MM.1S (cell line): ENCODE results near the gene RTF1.
"Not testable (repeated sequence)": the region's sequence is repeated elsewhere in the genome, so short reads cannot be mapped to it uniquely, and the experiment has no call there.

Experiments
- DNase-seq: peaks from one replicate; pipeline ENCODE4 v3.0.0-alpha.2; 2015
- H2AFZ ChIP-seq: fragments of 300-600 bp; sonication (generic); 2 replicates; pipeline ENCODE4 v1.6.0; 2016; ENCODE audit warnings: antibody characterized with exemption, low read length
- H3F3A ChIP-seq: fragments of 300-600 bp; sonication (generic); 2 replicates; pipeline ENCODE4 v1.6.1; 2016; ENCODE audit warnings: mild to moderate bottlenecking, antibody characterized with exemption, low read length, moderate library complexity, mixed read lengths; ENCODE audit not compliant: insufficient read depth
- H3K27ac ChIP-seq: fragments of 300-600 bp; sonication (generic); 2 replicates; pipeline ENCODE4 v1.5.1; 2016; ENCODE audit warnings: mild to moderate bottlenecking, low read length
- H3K27me3 ChIP-seq: fragments of 300-600 bp; sonication (generic); replicated peaks from 2 replicates; pipeline ENCODE4 v1.6.0; 2016; ENCODE audit warnings: low read length; ENCODE audit not compliant: insufficient read depth
- H3K36me3 ChIP-seq: fragments of 300-600 bp; sonication (generic); replicated peaks from 2 replicates; pipeline ENCODE4 v1.6.1; 2016; ENCODE audit warnings: mild to moderate bottlenecking, low read length, mixed read lengths; ENCODE audit not compliant: insufficient read depth
- H3K4me1 ChIP-seq: fragments of 300-600 bp; sonication (generic); 2 replicates; pipeline ENCODE4 v1.6.1; 2016; ENCODE audit warnings: low read length, mixed read lengths
- H3K4me2 ChIP-seq: fragments of 300-600 bp; sonication (generic); 2 replicates; pipeline ENCODE4 v1.6.0; 2016; ENCODE audit warnings: low read depth, low read length
- H3K4me3 ChIP-seq: fragments of 300-600 bp; sonication (generic); 2 replicates; pipeline ENCODE4 v1.5.1; 2016; ENCODE audit warnings: low read length, mixed read lengths
- H3K79me2 ChIP-seq: fragments of 300-600 bp; sonication (generic); 2 replicates; pipeline ENCODE4 v1.6.1; 2016; ENCODE audit warnings: mixed run types, low read length, mixed read lengths
- H3K9ac ChIP-seq: fragments of 300-600 bp; sonication (generic); 2 replicates; pipeline ENCODE4 v1.6.1; 2016; ENCODE audit warnings: low read length, mixed read lengths
- H3K9me2 ChIP-seq: fragments of 300-600 bp; sonication (generic); replicated peaks from 2 replicates; pipeline ENCODE4 v1.6.1; 2016; ENCODE audit warnings: mild to moderate bottlenecking, low read length, mixed read lengths; ENCODE audit not compliant: insufficient read depth
- H3K9me3 ChIP-seq: fragments of 300-600 bp; sonication (generic); replicated peaks from 2 replicates; pipeline ENCODE4 v1.6.1; 2016; ENCODE audit warnings: mild to moderate bottlenecking, low read length, mixed read lengths; ENCODE audit not compliant: insufficient read depth
- H4K20me1 ChIP-seq: fragments of 300-600 bp; sonication (generic); 2 replicates; pipeline ENCODE4 v1.6.1; 2016; ENCODE audit warnings: mild to moderate bottlenecking, low read length, moderate library complexity, mixed read lengths; ENCODE audit not compliant: insufficient read depth
- CTCF ChIP-seq: fragments of 300-600 bp; sonication (generic); IDR thresholded peaks from 2 replicates; pipeline ENCODE4 v1.5.1; 2016; ENCODE audit warnings: antibody characterized with exemption, low read length, mixed read lengths
- EZH2 ChIP-seq: fragments of 300-600 bp; sonication (generic); optimal IDR thresholded peaks from 2 replicates; pipeline ENCODE3; 2017; ENCODE audit warnings: low read depth, mild to moderate bottlenecking, antibody characterized with exemption, low read length, mixed read lengths
- EZH2phosphoT487 ChIP-seq: fragments of 300-600 bp; sonication (generic); IDR thresholded peaks from 2 replicates; pipeline ENCODE4 v1.6.1; 2018; ENCODE audit warnings: antibody characterized with exemption, low read length

RTF1 gene

DNA sequence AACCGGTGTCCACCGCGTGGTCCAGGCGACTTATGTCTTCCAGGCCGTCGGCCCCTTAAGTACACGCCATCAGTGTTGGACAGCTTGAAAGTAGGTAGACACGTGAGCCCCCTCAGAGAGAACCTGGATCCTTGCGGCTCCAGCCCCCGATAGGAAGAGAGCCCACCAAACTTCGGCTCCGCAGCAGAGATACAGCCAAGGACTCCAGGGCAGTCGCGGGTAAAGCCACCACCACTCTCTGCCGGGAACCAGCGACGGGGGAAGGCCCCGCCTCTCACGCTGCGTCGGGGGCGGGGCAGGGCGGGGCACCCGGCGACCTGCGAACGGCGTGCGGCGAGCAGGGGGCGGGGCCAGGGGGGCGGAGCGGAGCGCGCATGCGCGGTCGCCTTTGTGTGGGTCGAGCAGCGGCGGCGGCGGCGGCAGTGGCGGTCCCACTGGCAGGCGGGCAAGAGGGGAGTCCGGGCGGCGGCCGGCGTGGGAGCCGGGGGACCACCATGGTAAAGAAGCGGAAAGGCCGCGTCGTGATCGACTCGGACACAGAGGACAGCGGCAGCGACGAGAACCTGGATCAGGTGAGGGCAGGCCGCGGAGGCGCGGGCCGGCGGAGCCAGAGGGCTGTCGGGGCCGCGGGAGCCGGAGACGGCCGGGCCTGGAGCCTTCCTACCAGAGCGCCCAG, at the start of gene RTF1:
RTF1 (plus strand) TSS at position 354 of the 676 bp plus-strand sequence; CDS start at position 375, 21 bp downstream.
- 0 out of 2 replicates have a peak, but pooled peaks cover 4% of the 10 kb centered on the region for H4K20me1 ChIP-seq
- H3K4me2 ChIP-seq: peak within 1 kb of the TSS; percentile 81
- no peaks in the 10 kb centered on the region for H3F3A ChIP-seq
- no peak for TF ChIP-seq EZH2
- peak within 1 kb of the TSS; percentile 77 for H3K9ac ChIP-seq
- H3K4me3 ChIP-seq: peak within 1 kb of the TSS; percentile 87
- no peaks in the 10 kb centered on the region for H3K9me2 ChIP-seq
- H3K27me3 ChIP-seq: no peaks in the 10 kb centered on the region
- H3K4me1 ChIP-seq: no peaks in the 10 kb centered on the region
- H3K79me2 ChIP-seq: peaks cover 62% of the 10 kb centered on the region
- H3K9me3 ChIP-seq: no peaks in the 10 kb centered on the region
- no peaks in the 10 kb centered on the region for H3K36me3 ChIP-seq
- H2AFZ ChIP-seq: peak within 1 kb of the TSS; percentile 79
- peak within 1 kb of the TSS; percentile 3; the same call in 1 of the 2 replicates for H3K27ac ChIP-seq
- DNase-seq: peak; percentile 93

DNA sequence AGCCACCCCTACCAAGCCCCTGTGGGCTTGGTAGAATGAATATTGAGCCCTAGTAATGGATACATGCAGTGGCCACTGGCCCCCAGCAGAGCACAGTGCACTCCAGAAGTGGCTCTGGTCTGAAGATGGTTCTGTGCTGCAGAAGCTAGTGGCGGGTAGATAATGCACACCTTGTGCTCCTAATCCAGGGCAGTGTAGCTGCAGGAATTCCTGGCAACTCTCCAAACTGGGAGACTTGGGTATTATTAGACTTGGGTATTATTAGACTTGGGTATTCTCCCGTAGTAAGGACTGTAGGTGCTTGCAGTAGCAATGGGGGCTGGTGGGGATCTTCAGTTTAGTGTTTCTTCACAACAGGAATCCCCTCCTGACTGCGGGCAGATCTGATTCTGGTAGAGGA, 49.5 kb upstream of the RTF1 start:
- no peak overlapping the region for H3K4me3 ChIP-seq
- H3K79me2 ChIP-seq: peaks cover 54% of the 10 kb centered on the region
- no peak overlapping the region for H2AFZ ChIP-seq
- H3K9ac ChIP-seq: no peak overlapping the region
- H3F3A ChIP-seq: no peaks in the 10 kb centered on the region
- no peaks in the 10 kb centered on the region for H3K9me2 ChIP-seq
- H4K20me1 ChIP-seq: no peaks in the 10 kb centered on the region
- H3K4me2 ChIP-seq: no peak overlapping the region
- peaks cover 16% of the 10 kb centered on the region for H3K36me3 ChIP-seq
- TF ChIP-seq EZH2 (no peak), CTCF (no peak), EZH2phosphoT487 (no peak)
- H3K27ac ChIP-seq: no peak overlapping the region
- H3K27me3 ChIP-seq: no peaks in the 10 kb centered on the region
- H3K9me3 ChIP-seq: no peaks in the 10 kb centered on the region
- H3K4me1 ChIP-seq: no peaks in the 10 kb centered on the region
- no peak for DNase-seq

DNA sequence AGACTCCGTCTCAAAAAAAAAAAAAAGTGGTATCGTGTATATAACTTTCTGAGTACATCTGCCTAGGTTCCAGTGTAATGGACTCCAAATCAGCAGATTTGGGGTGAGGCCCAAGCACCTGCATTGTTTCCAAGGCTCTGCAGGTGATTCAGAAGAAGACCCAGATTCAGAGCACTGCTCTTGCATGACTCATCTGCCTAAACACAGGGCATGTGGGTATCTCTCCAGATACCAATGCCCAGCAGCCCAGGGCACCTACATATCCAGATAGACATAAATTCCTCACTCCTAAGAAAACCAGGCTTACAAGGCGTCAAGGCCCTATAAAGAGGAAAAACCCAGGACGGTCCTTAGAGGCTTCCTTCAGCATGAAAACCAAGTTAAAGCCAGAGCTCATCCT, 38.9 kb upstream of the RTF1 start:
- peaks cover 5% of the 10 kb centered on the region for H3F3A ChIP-seq
- 0 out of 2 replicates have a peak, but pooled peaks cover 2% of the 10 kb centered on the region for H3K79me2 ChIP-seq
- no peak overlapping the region for H3K4me3 ChIP-seq
- peaks cover 22% of the 10 kb centered on the region for H3K36me3 ChIP-seq
- DNase-seq: no peak
- no peak for TF ChIP-seq CTCF
- TF ChIP-seq EZH2: no peak
- no peak for TF ChIP-seq EZH2phosphoT487
- H3K27me3 ChIP-seq: no peaks in the 10 kb centered on the region
- H3K9ac ChIP-seq: no peak overlapping the region
- no peak overlapping the region for H3K4me2 ChIP-seq
- no peak overlapping the region for H3K27ac ChIP-seq
- H2AFZ ChIP-seq: no peak overlapping the region
- no peaks in the 10 kb centered on the region for H3K4me1 ChIP-seq
- H4K20me1 ChIP-seq: no peaks in the 10 kb centered on the region
- no peaks in the 10 kb centered on the region for H3K9me3 ChIP-seq
- H3K9me2 ChIP-seq: no peaks in the 10 kb centered on the region

DNA sequence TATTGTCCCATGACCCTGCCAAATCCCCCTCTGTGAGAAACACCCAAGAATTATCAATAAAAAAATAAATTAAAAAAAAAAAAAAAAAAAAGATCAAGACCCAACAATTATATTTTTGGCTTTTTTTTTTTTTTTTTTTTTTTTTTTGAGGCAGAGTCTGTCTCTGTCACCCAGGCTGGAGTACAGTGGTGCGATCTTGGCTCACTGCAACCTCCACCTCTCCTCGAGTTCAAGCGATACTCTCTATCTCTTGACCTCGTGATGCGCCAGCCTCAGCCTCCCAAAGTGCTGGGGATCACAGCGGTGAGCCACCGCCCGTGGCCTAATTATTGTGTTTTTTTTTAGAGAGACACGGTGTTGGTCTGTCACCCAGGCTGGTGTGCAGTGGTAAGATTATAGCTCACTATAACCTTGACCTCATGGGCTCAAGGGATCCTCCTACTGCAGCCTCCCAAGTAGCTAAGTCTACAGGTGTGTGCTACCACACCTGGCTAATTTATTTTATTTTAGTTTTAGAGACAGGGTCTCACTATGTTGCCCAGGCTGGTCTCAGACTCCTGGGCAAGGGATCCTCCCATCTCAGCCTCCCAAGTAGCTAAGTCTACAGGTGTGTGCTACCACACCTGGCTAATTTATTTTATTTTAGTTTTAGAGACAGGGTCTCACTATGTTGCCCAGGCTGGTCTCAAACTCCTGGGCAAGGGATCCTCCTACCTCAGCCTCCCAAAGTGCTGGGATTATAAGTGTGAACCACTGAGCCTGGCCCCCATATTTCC, 32.7 kb upstream of the RTF1 start:
- H3K79me2 ChIP-seq, H3K27me3 ChIP-seq, H3K9me2 ChIP-seq, H4K20me1 ChIP-seq, H3K4me2 ChIP-seq, H2AFZ ChIP-seq, H3F3A ChIP-seq, H3K9me3 ChIP-seq, H3K4me1 ChIP-seq, H3K4me3 ChIP-seq, DNase-seq, H3K9ac ChIP-seq, H3K27ac ChIP-seq: not testable (repeated sequence)
- H3K36me3 ChIP-seq: peaks cover 11% of the 10 kb centered on the region; the same call in 1 of the 2 replicates
